HG02798 (cell line): Measurements from ENCODE around the gene VPS13C.

Experiments used
- ATAC-seq: cut with Tn5 transposase; IDR thresholded peaks from one replicate; pipeline ENCODE4 v1.9.1; 2021; ENCODE audit warnings: mild to moderate bottlenecking; ENCODE audit not compliant: unreplicated experiment, poor library complexity

The VPS13C gene

GRCh38 chr15:61828008-61828407 lies 232.2 kb downstream of the VPS13C start:
- no peak for ATAC-seq

- no peak for ATAC-seq
Measured at GRCh38 chr15:61827131-61827530, 233.1 kb downstream of the VPS13C start.

- no peak for ATAC-seq
Measured at GRCh38 chr15:61824291-61824690, 236.0 kb downstream of the VPS13C start.

GRCh38 chr15:61822511-61822910 lies 237.7 kb downstream of the VPS13C start:
- ATAC-seq = no peak

- no peak for ATAC-seq
Measured at GRCh38 chr15:61820951-61821350, 239.3 kb downstream of the VPS13C start.

- no peak for ATAC-seq
Measured at GRCh38 chr15:61820212-61820611, 240.0 kb downstream of the VPS13C start.

- no peak for ATAC-seq
Measured at GRCh38 chr15:61819386-61819785, 240.9 kb downstream of the VPS13C start.

GRCh38 chr15:61818801-61819200 lies 241.4 kb downstream of the VPS13C start:
- no peak for ATAC-seq

GRCh38 chr15:61816856-61817255 lies 243.4 kb downstream of the VPS13C start:
- no peak for ATAC-seq

- ATAC-seq = no peak
Measured at GRCh38 chr15:61815356-61816083, 244.7 kb downstream of the VPS13C start.

GRCh38 chr15:61812476-61812875 lies 247.8 kb downstream of the VPS13C start:
- no peak for ATAC-seq

GRCh38 chr15:61811952-61812351 lies 248.3 kb downstream of the VPS13C start:
- no peak for ATAC-seq

GRCh38 chr15:61809216-61809615 lies 251.0 kb downstream of the VPS13C start:
- no peak for ATAC-seq

GRCh38 chr15:61807281-61807929 lies 252.8 kb downstream of the VPS13C start:
- ATAC-seq = no peak
